RPMI7951 (cell line): ENCODE data around the gene KCNC1. TPM values are rescaled to one million over a fixed set of nuclear protein-coding genes. Genes with fewer than 3 reads are reported as not detected.

Source experiments
- DNase-seq: peaks from one replicate; pipeline ENCODE4 v3.0.0-alpha.2; 2012; ENCODE audit warnings: low read depth
- total RNA-seq: library from RNA; depleted of rRNA; stranded (reverse); fragments of >200 nt; shearing (Covaris generic); gene quantifications from 2 replicates; pipeline ENCODE4 v1.2.3, GENCODE V29; 2014

KCNC1 gene
- total RNA-seq, 1 experiment from 2014 or later, result not detected

DNA sequence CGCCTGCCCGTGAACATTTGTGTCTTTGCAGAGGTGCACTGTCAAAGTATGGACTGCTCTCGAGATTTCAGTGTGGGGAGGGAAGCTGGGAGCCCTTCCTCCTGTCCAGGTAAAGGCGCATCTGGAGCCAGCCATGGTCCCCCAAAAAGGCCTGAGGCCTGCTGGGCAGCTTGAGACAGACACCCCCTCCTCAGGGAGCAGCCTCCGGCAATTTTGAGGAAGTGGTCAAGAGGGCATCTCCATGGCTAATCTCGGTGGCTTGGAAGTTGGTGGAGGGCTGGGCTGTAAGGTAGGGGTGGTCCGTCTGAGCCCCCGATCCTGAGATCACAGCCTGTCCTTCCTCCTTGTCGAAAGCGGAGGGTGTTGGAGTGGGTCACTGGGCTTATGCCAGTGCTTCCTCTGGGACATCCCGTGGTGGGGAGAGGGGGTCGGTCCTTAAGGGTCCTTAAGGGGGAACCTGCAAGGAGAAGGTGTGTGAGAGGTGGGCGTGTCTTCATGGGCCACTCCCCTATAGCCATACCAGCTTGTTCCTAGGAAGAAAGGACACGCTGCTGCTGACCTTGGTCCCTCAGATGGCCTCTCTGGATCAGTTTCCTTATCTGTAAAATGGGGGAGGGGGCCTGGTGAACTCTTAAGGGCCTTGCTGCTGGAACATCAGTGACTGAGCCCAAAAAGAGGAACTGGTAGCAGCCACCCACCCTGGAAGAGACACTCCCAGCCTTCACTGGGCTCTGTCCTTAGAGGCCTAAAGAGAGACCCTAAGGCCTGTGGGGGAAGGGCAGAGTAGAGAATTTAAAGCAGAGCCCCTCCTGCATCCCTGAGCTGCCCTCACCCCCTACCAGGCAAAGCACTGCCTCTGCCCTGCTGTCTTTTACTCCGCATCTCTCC lies 2.6 kb downstream of the KCNC1 start:
- no peak for DNase-seq

DNA sequence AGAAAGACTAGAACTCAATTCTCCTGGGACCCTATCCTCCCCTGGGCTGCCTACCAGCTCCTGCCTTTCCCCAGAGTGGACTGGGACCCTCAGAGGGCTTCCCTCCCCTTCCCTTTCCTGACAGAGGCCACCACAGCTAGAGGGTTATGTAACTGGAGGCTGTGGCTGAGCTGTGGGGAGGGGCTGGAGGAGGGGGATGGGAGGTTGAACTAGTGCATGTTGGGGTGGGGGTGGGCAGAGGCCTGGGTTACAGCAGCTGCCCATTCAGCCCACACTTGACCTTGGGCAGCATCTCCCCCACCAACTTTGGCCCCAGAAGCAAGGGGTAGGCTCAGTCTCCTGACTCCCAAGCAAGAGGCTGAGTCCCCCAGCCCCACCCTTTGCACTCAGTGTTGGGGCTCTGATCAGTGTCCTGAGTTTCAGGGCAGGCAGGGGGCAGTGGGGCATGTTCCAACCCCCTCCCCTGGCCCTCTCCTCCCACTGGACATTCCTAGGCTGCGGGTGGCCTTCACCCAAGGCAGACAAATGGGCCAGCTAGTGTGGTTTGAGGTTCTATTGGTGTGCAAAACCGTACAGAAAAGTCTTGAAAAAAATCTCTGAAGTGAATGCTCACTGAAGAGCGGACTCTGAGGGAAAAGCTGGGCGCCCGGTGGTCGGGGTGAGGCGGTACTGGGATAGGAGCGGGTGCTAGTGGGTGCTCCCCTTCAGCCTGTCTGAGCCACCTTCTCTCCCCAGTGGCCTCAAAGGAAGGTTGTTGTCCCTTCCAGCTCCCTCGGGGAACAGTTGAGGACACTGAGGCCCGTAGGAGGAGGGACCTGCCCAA lies 3.8 kb downstream of the KCNC1 start:
- DNase-seq, result no peak

DNA sequence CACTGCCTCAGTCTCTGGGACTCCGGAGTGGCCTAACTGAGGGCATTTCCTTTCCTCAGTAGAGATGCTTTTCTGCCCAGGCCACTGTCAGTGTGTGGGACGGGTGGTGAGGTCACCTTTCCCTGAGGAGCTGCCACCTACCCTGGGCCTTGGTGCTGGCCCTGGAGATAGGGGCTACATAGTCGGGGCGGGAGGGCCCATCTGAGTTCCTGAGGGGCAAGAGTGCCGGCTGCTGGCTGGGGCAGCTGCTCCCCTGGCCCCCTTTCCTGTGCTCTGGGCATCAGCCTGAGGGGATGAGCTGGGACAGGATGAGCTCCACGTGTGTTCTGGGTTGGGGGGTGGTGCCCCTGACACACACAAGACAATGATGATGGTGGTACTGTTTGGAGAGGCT lies 5.4 kb downstream of the KCNC1 start:
- no peak for DNase-seq

DNA sequence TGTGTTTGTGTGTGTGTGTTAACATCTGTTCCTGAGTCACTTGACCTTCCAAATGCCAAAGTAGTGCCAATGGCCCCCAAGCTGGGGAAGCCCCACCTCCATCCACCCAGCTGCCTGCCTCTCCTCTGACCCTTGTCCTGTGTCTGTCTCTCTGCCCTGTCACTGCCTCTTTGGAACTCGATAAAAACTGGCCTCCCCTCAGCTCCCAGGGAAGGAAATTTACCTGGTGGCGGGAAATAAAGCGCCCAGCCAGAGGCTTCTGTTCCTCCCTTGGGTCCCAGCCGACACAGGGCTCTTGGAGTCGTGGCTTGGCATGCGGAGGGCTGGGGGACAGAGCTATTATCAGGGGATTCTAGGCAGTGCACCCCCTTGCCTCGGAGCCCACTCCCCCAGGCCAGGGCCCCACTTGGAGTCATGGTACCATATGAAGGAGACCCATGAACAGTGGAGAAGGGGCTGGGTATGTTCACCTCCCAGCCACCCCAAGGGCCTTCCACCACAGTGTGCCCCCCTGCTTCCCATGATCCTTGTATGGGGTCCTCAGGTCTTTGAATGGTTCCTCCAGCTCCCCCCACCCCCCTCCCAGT lies 6.2 kb downstream of the KCNC1 start:
- DNase-seq, result no peak

DNA sequence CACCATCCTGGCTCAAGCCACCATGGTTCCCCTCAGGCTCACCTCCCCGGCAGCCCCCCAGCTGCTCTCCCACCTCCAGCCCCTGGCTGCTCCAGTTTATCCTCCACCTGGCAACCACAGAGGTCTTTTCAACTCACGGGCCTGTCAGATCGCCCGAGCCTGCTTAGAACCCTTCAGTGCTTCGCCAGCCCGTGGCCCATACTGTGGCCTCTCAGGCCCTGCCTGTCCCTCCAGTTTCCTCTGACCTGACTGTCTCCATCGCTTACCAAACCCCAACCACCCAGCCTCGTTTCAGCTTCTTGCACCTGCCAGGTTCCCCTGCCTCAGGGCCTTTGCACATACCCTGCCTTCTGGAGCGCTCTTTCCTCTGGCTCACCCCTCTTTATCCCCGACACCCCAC lies 6.9 kb downstream of the KCNC1 start:
- DNase-seq, result no peak

DNA sequence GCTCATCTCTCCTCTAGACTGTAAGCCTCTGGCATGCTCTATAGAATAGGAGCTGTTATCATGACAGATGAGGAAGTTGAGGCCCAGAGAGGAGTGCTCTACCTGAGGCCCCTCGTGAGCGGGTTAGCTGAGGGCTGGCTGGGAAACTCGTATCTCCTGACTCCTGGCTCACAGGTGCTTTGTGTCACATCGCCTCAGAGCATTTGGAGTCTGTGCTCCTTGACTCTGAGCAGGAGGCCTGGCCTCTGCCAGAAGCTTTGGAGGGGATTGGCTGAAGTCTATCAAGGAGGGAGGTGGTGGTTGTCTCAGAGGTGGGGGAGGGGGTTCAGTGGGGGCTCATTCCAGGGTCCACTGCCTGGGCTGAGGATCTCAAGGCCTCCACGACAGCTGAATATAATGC lies 7.4 kb downstream of the KCNC1 start:
- DNase-seq, result no peak

DNA sequence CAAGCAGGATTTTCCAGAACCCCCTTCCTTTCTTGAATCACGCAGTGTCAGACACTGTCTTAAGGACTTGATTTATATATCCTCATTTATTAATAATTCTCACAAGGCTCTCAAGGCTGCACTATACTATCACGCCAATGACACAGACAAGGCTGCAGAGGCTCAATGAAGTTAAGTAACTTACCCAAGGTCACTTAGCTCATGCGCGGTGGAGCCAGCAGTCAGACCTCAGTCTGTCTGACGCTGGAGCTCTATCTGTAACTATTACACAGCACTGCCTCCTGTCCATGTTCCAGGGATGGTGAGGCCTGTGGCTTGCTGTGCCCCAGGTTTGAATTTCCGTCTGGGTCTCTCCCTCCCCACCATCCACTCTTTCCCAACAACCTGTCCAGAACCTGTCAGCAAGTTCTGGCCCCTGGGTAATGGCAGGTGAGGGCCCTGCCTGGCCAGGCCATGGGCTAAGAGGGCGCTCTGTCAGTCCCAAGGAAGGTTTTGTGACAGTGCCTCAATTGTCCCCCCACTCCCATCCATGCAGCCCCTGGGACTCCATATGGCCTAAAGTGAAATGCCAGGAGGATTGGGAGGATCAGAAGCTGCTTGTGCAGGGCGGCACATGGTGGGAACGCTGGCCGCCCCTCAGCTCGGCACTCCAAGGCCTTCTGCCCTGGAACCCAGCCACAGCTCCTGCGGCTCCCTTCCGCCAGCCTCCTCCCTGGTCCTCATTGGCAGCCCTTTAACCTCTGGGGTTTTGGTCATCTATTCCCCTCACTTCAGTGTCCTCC lies 8.6 kb downstream of the KCNC1 start:
- DNase-seq, result no peak

DNA sequence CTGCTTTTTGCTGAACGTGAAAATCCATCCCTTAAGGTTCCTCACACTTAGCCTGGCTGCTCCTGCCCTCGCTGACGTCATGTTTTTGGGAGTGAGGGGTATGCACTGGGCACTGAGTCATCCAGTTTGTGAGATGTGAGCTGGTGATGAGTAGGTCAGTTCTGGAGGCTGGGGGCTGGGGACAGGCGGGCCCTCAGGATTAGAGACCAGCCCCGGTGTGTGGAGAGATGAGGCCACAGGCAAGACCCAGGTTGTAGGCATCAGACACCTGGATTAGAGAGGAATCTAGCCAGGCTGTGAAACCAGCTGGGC lies 9.2 kb downstream of the KCNC1 start:
- DNase-seq, result peak; percentile 19

DNA sequence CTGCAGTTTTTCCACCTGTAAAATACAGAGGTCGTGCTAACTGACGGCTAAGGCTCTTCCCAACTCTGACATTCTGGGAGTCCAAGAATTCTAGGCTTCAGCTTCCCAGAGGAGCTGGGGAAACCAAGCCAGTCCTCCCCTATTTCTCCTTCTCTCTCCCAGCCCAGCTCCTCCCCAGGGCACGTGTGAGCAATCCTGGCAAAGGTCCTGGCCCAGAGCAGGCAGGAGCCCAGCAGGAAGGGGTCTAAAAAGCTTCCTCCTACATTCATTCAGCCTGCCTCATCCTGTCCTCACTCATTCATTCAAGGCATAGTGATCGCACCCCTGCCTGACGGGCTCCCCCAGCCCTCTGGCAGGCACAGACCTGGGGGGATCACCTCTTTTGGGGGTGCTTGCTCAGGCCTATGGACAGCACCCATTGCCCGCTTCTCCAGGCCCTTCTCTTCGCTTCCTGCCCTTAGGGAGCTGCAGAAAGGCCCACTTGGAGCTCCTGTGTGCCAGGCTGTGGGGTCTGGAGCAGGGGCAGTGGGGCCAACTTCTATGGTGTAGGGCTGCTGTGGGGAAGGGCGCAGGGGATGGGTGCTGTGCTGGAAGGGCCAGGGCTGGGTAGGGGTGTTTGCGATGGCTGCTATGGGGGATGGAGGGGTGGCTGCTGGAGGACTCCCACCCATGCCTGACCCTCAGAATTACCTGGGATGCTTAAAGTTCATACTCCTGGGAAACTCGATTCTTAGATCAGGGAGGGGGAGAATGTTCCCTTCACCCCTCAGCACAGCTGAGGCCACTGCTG lies 9.8 kb downstream of the KCNC1 start:
- peak; percentile 11 for DNase-seq

DNA sequence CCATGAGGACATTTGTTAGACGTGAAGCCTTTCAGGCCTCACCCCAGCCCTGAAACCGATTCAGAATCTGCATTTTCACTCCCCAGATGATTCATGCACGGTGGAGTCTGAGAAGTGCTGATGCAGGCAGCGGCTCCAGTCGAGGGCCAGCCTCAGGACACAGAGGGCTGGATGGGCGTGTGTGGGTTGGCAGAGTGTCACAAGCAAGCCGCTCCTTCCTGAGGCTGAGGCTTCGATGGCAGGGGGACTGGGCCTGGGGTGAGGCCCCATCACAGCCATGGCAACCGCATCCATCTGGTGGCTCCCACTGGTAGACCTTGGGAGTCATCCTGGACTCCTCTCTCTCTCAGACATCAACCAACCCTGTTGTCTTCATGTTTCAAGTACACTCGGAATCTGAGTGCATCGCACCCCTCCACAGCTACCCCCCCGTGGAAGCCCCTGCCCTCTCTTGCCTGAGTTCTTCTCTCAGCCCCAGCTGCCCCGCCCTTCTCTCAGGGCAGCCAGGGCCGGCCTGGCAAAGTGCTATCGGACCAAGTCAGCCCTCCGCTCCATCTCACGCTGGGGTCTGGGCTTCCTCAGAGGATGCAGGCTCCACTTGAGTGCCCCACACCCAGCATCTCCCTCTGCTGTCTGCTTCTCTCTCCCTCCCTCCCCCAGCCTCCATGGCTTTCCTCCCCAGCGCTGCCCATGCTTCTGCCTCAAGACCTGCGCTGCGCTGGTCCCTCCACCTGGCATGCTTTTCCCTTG lies 10.6 kb downstream of the KCNC1 start:
- DNase-seq, result no peak

DNA sequence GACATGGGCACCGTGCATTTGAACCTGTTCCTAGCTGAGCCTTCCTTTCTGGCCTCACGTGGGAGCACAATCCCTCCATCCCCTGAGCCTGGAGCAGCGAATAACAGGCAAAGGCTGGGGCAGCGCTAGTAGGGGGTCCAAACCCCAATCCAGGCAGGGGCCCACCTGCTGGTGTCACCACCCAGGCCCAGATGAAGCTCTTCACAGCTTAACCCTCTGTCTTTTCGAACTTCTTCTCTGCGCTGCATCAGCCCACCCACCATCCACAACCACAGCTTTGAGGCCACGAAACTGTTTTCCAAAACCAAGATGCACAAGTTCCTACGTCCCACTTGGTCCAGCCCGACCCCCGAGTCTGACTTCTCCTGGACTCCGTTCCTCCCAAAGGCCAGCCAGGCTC lies 11.5 kb downstream of the KCNC1 start:
- DNase-seq, result no peak

DNA sequence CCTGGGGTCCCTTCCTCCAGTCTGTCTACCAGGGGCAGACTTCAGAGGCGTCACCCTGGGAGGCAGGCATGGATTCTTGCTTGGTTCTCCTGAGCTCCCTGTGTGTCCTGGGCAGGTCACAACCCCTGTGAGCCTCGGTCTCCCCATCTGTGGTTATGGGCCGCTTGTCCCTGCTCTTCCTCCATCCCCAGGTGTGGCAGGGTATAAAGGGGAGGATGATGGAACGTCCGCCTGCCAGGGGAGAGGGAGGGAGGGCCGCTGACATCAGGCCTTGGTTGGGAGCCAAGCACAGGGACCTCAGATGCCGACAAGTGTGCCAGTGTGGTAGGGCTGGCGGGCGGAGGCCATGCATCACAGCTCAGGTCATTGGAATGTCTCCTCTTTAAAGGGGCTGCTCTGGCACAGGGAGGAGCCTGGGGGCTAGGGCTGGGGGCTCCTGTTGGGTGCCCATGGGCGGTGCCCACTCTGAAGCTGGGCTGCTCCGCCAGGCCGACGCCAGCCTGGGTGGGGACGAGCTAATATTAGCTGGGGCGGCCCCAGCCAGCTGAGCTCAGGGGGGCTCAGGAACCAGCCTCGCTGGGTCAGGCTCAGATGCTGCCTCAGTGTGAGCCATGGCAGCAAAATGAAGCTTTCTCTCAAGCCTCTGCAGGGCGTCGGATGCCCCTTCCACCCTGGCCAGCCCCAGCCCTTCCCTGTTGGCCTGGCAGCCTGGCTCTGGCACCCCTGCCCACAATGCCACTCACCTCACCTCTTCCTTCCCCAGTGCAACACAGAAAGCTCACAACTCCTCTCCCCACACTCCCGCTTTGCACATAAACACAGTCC lies 12.8 kb downstream of the KCNC1 start:
- DNase-seq, result no peak

DNA sequence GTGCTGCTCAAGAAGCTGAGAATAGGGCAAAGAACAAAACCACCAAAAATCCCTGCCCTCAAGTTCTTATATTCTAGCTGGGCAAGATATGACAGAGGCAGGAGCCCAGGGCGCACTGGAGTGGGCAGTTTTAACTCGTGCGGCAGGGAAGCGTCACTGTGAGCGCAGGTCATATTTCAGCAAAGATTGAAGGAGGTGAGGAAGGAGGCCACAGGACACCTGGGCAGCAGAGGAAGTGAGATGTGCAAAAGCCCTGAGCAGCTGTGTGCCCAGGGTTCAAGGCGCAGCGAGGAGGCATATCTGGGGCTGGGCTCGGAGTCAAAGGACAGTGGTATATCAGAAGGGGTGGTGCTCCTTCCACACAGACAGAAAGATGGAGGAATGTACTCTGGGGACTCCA lies 13.5 kb downstream of the KCNC1 start:
- DNase-seq, result no peak

DNA sequence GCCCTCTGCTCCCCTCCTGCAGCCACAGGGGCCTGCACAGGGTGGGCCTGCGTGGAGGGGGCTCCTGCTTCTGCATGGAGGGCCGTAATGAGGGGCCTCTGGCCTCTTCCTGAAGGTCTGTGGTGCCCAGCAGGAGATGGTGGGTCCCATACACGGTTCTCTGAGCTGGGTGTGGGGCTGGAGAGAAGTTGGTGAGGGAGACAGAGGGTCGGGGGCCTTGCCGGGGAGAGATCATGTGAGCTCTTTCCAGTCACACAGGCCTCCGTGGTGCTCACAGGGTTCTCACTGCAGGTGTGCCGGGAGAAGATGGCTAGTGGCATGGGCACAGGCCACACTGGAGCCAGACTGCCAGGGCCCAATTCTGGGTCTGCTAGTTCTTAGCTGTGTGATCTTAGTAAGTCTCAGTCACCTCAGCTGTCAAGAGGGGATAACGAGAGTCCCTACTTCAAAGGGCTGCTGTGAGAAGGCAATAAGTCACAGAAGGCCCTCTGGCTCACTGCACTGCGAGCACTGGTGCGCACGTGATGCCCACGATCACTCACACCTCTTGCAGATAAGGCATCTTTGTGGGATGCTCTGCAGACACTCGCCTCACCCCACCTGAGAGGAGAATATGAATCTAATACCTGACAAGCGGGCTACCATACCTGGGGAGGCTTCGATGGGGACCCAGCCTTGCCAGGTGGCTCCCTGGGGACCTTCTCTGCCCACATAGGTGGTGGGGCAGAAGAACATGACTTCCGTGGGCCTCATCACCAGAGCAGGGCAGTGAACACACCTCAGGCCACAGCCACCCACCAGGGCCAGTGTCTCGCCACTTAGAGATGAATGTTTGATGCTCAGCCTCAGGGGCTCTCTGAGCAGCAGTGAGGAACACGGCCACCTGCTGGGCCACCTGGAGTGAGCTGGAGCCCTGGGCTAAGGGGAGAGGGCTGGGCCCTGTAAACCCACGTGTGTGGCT lies 14.5 kb downstream of the KCNC1 start:
- no peak for DNase-seq

DNA sequence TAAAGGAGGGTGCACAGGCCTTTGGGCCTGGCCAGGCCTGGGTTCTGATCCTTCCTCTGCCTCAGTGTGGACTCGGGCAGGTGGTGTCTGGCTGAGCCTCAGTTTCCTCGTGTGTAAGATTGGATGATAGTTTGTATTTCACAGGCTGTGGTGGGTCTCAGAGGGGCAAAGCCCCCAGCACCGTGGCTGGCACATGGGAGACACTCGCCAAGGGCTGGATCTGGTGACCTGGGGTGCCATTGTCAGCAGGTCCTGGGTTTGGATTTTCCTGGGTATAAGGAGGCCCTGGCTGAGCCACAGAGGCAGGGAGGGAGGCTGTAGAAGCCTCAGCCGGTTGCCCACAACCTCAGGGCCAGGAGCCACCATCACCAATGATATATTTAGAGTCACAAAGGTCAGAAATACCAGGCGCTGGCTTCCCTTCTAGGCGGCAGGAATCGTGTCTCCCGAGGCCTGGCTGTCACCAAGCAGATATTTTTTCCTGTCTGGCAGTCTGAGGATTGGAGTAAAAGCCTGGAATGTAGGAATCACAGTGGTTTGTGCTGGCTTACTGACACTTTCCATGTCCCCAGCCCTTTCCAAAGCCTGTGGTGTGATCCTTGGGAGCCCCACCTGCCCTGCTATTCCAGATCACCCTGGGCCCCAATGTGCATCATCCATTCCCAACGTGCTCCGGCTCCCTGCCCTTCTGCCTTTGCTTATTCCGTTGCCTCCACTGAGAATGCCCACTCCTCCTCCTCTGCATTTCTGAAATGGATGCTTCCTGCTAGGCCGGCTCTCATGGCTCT lies 15.6 kb downstream of the KCNC1 start:
- DNase-seq, result no peak

DNA sequence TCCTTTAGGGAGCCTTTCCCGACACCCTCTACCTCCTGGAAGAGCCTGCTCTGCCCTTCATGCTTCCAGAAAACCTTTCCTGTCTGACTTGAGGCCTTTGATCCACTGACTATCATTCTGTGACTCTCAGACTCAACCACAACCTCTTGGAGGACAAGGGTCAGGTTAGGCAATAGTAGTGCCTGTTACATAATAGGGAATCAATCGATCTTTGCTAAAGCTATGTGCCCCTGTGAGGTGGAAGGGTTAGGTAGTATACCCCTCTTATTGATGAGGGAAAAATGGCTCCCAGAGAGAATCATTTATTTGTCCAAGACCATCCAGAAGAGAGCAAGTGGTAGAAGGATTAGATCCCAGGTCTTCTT lies 16.2 kb downstream of the KCNC1 start:
- no peak for DNase-seq

DNA sequence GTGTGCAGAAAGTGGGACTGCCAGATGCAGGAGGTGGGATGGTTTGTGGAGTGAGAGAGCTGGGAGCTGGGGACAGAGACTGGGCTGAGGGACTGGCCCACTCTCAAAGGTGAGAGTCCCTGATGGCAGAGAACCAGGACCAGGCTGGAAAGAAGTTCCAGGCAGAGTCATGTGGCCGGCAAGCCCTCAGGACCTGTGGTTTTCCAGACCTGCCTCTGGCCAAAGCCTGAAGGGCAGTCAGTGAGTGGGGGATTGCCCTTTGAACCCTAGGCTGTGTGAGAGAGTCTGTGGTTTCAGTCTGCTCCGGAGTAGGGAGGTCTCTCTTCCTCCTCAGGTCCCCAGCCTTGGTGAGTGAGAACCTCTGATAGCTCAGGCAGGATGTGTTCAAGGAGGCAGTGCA lies 17.0 kb downstream of the KCNC1 start:
- DNase-seq, result no peak

DNA sequence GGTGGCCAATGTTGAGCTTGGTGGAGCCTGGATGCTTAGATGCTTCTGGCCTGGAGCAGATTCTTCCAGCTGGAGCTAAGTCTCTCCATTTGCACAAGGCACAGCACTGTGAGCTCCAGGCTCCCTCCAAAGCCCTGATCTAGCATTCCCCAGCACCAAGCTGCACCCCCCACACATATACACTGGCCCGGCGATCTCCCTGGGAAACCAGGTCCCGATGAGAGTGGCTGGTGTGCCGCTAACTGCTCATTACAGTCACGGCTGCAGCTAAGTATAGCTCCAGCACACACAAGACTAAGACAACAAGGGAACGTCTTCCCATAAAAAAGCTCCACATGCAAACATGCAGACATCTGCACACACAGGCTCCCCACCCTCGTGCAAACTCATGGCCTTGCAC lies 17.6 kb downstream of the KCNC1 start:
- no peak for DNase-seq
